Measurements from ENCODE around the gene RHEB. TPM values are rescaled to one million over a fixed set of nuclear protein-coding genes. Genes with fewer than 3 reads are reported as not detected.

Gene RHEB
- total and polyA plus RNA-seq, 2 donors (not counting 1 experiment from before 2014, with no cell fraction given) = 9.3 to 40.3 TPM

- no peak overlapping the region for H3K27ac ChIP-seq (ENCODE audit: low read length in 2 of 2)
- H3K9ac ChIP-seq (ENCODE audit: low read length) = no peak overlapping the region
- no peak for ATAC-seq (ENCODE audit: low read depth)
- intact Hi-C loops (cut with micrococcal nuclease) = no loop called here
- no peaks in the 10 kb centered on the region for H3K9me3 Mint-ChIP-seq (ENCODE audit: insufficient read depth)
- no peak overlapping the region for H3K27ac Mint-ChIP-seq
- WGBS (ENCODE audit: insufficient coverage) = no CpG with 5 or more reads among the region's 2 CpGs
- H3K4me1 ChIP-seq (ENCODE audit: control insufficient read depth in 2 of 2, insufficient read depth in 2 of 2, low read length in 2 of 2) = no peaks in the 10 kb centered on the region
- peaks cover 94% of the 10 kb centered on the region for H4K20me1 ChIP-seq (ENCODE audit: control insufficient read depth, insufficient read depth, low read length, poor library complexity, severe bottlenecking)
- ChIA-PET CTCF (no interaction called here), POLR2A (no interaction called here)
- no peak overlapping the region for H3K4me3 Mint-ChIP-seq
- H3K4me1 Mint-ChIP-seq = peaks cover 54% of the 10 kb centered on the region
- no peak overlapping the region for H3K4me3 ChIP-seq (ENCODE audit: control extremely low read depth in 1 of 5, extremely low read depth in 1 of 5, insufficient read depth in 1 of 5, low read depth in 2 of 5, low read length in 4 of 5)
- TF ChIP-seq EZH2 (IDR thresholded peaks at IDR 0.05; ENCODE audit: borderline replicate concordance, insufficient read depth, low read depth, low read length, poor library complexity, severe bottlenecking) (no peak), CTCF (IDR thresholded peaks at IDR 0.05) (no peak)
- no peaks in the 10 kb centered on the region for H3K9me3 ChIP-seq (ENCODE audit: control extremely low read depth in 1 of 3, control insufficient read depth in 2 of 3, insufficient read depth in 1 of 3, low read length in 2 of 3)
- no peaks in the 10 kb centered on the region for H3K27me3 ChIP-seq (replicated peaks in 1 of 4; ENCODE audit: control extremely low read depth in 1 of 4, control insufficient read depth in 3 of 4, insufficient read depth in 4 of 4, low read length in 3 of 4)
- no peak overlapping the region for H2AFZ ChIP-seq (ENCODE audit: insufficient read depth, low read depth, low read length, poor library complexity, severe bottlenecking)
- no peak for DNase-seq
- peaks cover 0 to 7% of the 10 kb centered on the region in 2 experiments for H3K36me3 ChIP-seq (replicated peaks in 1 of 2; ENCODE audit: control extremely low read depth in 1 of 2, control insufficient read depth in 1 of 2, extremely low read depth in 1 of 2, insufficient read depth in 2 of 2, low read length in 1 of 2)
- no peaks in the 10 kb centered on the region for H3K27me3 Mint-ChIP-seq
- H3K4me2 ChIP-seq (replicated peaks; ENCODE audit: low read depth, low read length, poor library complexity, severe bottlenecking) = no peak overlapping the region
- peaks cover 95% of the 10 kb centered on the region for H3K79me2 ChIP-seq (ENCODE audit: control insufficient read depth, insufficient read depth, low read length)
Measured at GRCh38 chr7:151495360-151495759, 24.3 kb downstream of the RHEB start.

- H3K27me3 ChIP-seq (replicated peaks in 1 of 4; ENCODE audit: control extremely low read depth in 1 of 4, control insufficient read depth in 3 of 4, insufficient read depth in 4 of 4, low read length in 3 of 4) = no peaks in the 10 kb centered on the region
- ChIA-PET POLR2A (no interaction called here), CTCF (no interaction called here)
- no peak overlapping the region for H3K9ac ChIP-seq (ENCODE audit: low read length)
- ATAC-seq (ENCODE audit: low read depth) = no peak
- H3K4me3 ChIP-seq (ENCODE audit: control extremely low read depth in 1 of 5, extremely low read depth in 1 of 5, insufficient read depth in 1 of 5, low read depth in 2 of 5, low read length in 4 of 5) = no peak overlapping the region
- H3K27ac ChIP-seq (ENCODE audit: low read length in 2 of 2) = no peak overlapping the region
- H3K4me1 ChIP-seq (ENCODE audit: control insufficient read depth in 2 of 2, insufficient read depth in 2 of 2, low read length in 2 of 2) = no peaks in the 10 kb centered on the region
- Mint-ChIP-seq H3K4me1 (peaks cover 50% of the 10 kb centered on the region), H3K4me3 (no peak overlapping the region), H3K9me3 (ENCODE audit: insufficient read depth) (no peaks in the 10 kb centered on the region), H3K27ac (no peak overlapping the region), H3K27me3 (no peaks in the 10 kb centered on the region)
- no peak for DNase-seq
- no peak overlapping the region for H3K4me2 ChIP-seq (replicated peaks; ENCODE audit: low read depth, low read length, poor library complexity, severe bottlenecking)
- no peaks in the 10 kb centered on the region for H3K9me3 ChIP-seq (ENCODE audit: control extremely low read depth in 1 of 3, control insufficient read depth in 2 of 3, insufficient read depth in 1 of 3, low read length in 2 of 3)
- H2AFZ ChIP-seq (ENCODE audit: insufficient read depth, low read depth, low read length, poor library complexity, severe bottlenecking) = no peak overlapping the region
- intact Hi-C loops (cut with micrococcal nuclease) = no loop called here
- no peak for TF ChIP-seq EZH2 (IDR thresholded peaks at IDR 0.05; ENCODE audit: borderline replicate concordance, insufficient read depth, low read depth, low read length, poor library complexity, severe bottlenecking)
- no peak for TF ChIP-seq CTCF (IDR thresholded peaks at IDR 0.05)
- H4K20me1 ChIP-seq (ENCODE audit: control insufficient read depth, insufficient read depth, low read length, poor library complexity, severe bottlenecking) = peaks cover 94% of the 10 kb centered on the region
- WGBS (ENCODE audit: insufficient coverage) = 91% methylated on average over 5 of the region's 13 CpGs
- H3K79me2 ChIP-seq (ENCODE audit: control insufficient read depth, insufficient read depth, low read length) = peaks cover 93% of the 10 kb centered on the region
- H3K36me3 ChIP-seq (replicated peaks in 1 of 2; ENCODE audit: control extremely low read depth in 1 of 2, control insufficient read depth in 1 of 2, extremely low read depth in 1 of 2, insufficient read depth in 2 of 2, low read length in 1 of 2) = peaks cover 0 to 15% of the 10 kb centered on the region in 2 experiments
Measured at GRCh38 chr7:151494298-151495284, 25.1 kb downstream of the RHEB start.
